Gastroesophageal sphincter (tissue), 2 donors: ENCODE results near the gene PLCB4.

Experiments used
- POLR2A ChIP-seq, 2 donors: fragments of 450-650 bp; IDR thresholded peaks; one replicate each; pipeline ENCODE4 v1.6.1; 2017; ENCODE audit warnings: antibody characterized with exemption in 2 of 2, mild to moderate bottlenecking in 2 of 2, moderate library complexity in 1 of 2
- POLR2AphosphoS5 ChIP-seq: sonication (generic); formaldehyde crosslinking; IDR thresholded peaks from one replicate; pipeline ENCODE4 v1.6.1; 2017; ENCODE audit warnings: antibody characterized with exemption

DNA sequence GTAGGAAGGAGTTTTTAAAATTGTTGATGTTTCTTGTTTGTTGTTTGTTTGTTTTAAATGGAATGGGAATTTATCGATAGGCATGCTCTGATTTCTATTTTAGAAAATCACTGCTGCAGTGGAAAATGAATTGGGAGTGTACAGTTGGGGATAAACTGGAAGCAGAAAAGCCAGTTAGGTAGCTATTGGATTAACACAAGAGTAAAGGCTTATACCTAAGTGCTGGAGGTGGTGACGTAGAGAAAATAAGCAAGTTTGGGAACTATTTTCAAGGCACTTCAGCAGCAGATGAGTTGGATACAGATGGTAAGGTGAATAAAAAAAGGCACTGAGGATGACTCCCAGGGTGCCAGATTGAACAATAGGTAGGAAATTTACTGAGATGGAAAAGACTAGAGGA, 164.9 kb downstream of the PLCB4 start:
- TF ChIP-seq POLR2A (IDR thresholded peaks at IDR 0.05), result no peak
- TF ChIP-seq POLR2AphosphoS5, result no peak
